ENCODE data around the gene HES1.

GRCh38 chr3:194177141-194177540, 41.2 kb downstream of the HES1 start:
- TF ChIP-seq CTCF (IDR thresholded peaks at IDR 0.05; ENCODE audit: insufficient read depth, low read length, poor library complexity, severe bottlenecking) (no peak), EZH2phosphoT487 (conservative IDR thresholded peaks at IDR 0.05; ENCODE audit: low read length) (no peak)

Data from SU-DHL-6 (cell line).